Heart left ventricle (tissue), 13 donors: ENCODE measurements around the gene ANO4.

Source experiments
- POLR2A ChIP-seq, 2 donors: fragments of 450-650 bp; IDR thresholded peaks; one replicate each; pipeline ENCODE4 v1.6.1; 2017; ENCODE audit warnings: antibody characterized with exemption in 2 of 2, mild to moderate bottlenecking in 2 of 2, moderate library complexity in 2 of 2
- TF ChIP-seq, protein P1 (sequence below), 12 donors: fragments of 200-600 bp; sonication (generic) in 4 of 12; IDR thresholded peaks; one replicate each; pipeline versions ENCODE4 v1.5.0 to v1.8.0; 2018 to 2022; ENCODE audit warnings: antibody characterized with exemption in 12 of 12, mild to moderate bottlenecking in 5 of 12
- donor health status: ischemic (EF 13 %, LVEDD 7.1; RV severe dilation, severe dysfunction).
- donor health status: DM: no; HTN: yes; CAD: no.
- donor health status: DM: no; HTN: no; CAD: no.
- donor health status: ischemic (EF 25% LVEDD 6.9; RV normal size, moderate dysfunction).
- donor health status: ischemic (EF 25% LVEDD 5.7; RV mildly dilated, moderate dysfunction).
- donor health status: ischemic (EF 35%, LVEDD 5.7; RV mildly dilated, moderate dysfunction).
- donor health status: nonischemic (EF 11% LVEDD 7.7; RV severe dilation, severe dysfunction).
- donor health status: DM: yes; HTN: yes; CAD: no.
- donor health status: PGD.
- donor health status: ischemic (EF 29% LVEDD 5.4; RV normal size, mild dysfunction).
- donor health status: nonischemic (EF 23%, LVEDD 6.1; RV moderate dilation, normal function).

GRCh38 chr12:101053203-101053602 is 258.6 kb downstream of the ANO4 start:
- TF ChIP-seq, protein P1, sequence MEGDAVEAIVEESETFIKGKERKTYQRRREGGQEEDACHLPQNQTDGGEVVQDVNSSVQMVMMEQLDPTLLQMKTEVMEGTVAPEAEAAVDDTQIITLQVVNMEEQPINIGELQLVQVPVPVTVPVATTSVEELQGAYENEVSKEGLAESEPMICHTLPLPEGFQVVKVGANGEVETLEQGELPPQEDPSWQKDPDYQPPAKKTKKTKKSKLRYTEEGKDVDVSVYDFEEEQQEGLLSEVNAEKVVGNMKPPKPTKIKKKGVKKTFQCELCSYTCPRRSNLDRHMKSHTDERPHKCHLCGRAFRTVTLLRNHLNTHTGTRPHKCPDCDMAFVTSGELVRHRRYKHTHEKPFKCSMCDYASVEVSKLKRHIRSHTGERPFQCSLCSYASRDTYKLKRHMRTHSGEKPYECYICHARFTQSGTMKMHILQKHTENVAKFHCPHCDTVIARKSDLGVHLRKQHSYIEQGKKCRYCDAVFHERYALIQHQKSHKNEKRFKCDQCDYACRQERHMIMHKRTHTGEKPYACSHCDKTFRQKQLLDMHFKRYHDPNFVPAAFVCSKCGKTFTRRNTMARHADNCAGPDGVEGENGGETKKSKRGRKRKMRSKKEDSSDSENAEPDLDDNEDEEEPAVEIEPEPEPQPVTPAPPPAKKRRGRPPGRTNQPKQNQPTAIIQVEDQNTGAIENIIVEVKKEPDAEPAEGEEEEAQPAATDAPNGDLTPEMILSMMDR (IDR thresholded peaks at IDR 0.05), result no peak
- no peak for TF ChIP-seq POLR2A (IDR thresholded peaks at IDR 0.05)
